Sigmoid colon (tissue), 7 donors: ENCODE measurements around the gene MAP4K5. TPM values are rescaled to one million over a fixed set of nuclear protein-coding genes. Genes with fewer than 3 reads are reported as not detected.

Source experiments
- DNase-seq: peaks from one replicate; pipeline ENCODE4 v3.0.0-alpha.2; 2019
- H3K27ac ChIP-seq, 4 donors: fragments of 200-600 bp; sonication (generic); one replicate each; pipeline ENCODE4 v1.5.1; 2016 to 2019; ENCODE audit warnings: mild to moderate bottlenecking in 1 of 4
- H3K27me3 ChIP-seq, 3 donors: fragments of 200-600 bp; sonication (generic); one replicate each; pipeline ENCODE4 v1.5.1; 2019; ENCODE audit warnings: mild to moderate bottlenecking in 1 of 3
- H3K36me3 ChIP-seq, 4 donors: fragments of 200-600 bp; sonication (generic); one replicate each; pipeline ENCODE4 v1.5.1; 2016 to 2019
- H3K4me1 ChIP-seq, 4 donors: fragments of 200-600 bp; sonication (generic); one replicate each; pipeline ENCODE4 v1.5.1; 2017 to 2019
- H3K4me3 ChIP-seq, 4 donors: fragments of 200-600 bp; sonication (generic); one replicate each; pipeline ENCODE4 v1.5.1; 2017 to 2019; ENCODE audit warnings: mild to moderate bottlenecking in 2 of 4, moderate library complexity in 1 of 4
- H3K9me3 ChIP-seq, 4 donors: fragments of 200-600 bp in 3 of 4; sonication (generic) in 3 of 4; one replicate each; pipeline versions ENCODE4 v1.5.1 to v1.6.1; 2013 to 2019
- EP300 ChIP-seq, 4 donors: sonication (generic); formaldehyde crosslinking; IDR thresholded peaks; one replicate each; pipeline ENCODE4 v1.6.1; 2017; ENCODE audit warnings: antibody characterized with exemption in 4 of 4
- POLR2A ChIP-seq, 2 donors: fragments of 450-650 bp; IDR thresholded peaks; one replicate each; pipeline ENCODE4 v1.6.1; 2016; ENCODE audit warnings: antibody characterized with exemption in 2 of 2, mild to moderate bottlenecking in 2 of 2, moderate library complexity in 2 of 2
- POLR2AphosphoS5 ChIP-seq, 4 donors: sonication (generic); formaldehyde crosslinking; IDR thresholded peaks; one replicate each; pipeline ENCODE4 v1.6.1; 2017; ENCODE audit warnings: antibody characterized with exemption in 4 of 4
- WGBS, 2 donors: extraction: QIAGEN DNeasy Blood & Tissue Kit; methylation state at CpG; one replicate each; pipeline ENCODE4 v1.1.7; 2013; 5-methylcytosine and 5-hydroxymethylcytosine counted together
- intact Hi-C: fragments of 100-400 bp; cut with DNase I; formaldehyde crosslinking; loops from one replicate; pipeline ENCODE4 v1.15.1; 2023
- polyA plus RNA-seq, 3 donors: library from polyadenylated mRNA; stranded (reverse); fragments of 200-250 nt; gene quantifications; one replicate each; pipeline ENCODE4 v1.2.3, GENCODE V29; 2013
- total RNA-seq, 4 donors: library from RNA; depleted of rRNA; stranded (reverse); fragments of >200 nt; gene quantifications; one replicate each; pipeline ENCODE4 v1.1.0, GENCODE V29; 2016
- TF ChIP-seq, protein P1 (sequence below), 4 experiments: fragments of 450-650 bp in 3 of 4; fragments of 200-600 bp in 1 of 4; IDR thresholded peaks; one replicate each; pipeline ENCODE4 v1.5.1; 2016 to 2019; ENCODE audit warnings: antibody characterized with exemption in 4 of 4, mild to moderate bottlenecking in 3 of 4, moderate library complexity in 2 of 4
- donor health status: healthy with polysubstance abuse.
- donor health status: Bipolar disorder and iron deficiency.
- donor health status: healthy.

The MAP4K5 gene
- total and polyA plus RNA-seq, 7 donors: 12.6 to 314 (median 144) TPM

DNA sequence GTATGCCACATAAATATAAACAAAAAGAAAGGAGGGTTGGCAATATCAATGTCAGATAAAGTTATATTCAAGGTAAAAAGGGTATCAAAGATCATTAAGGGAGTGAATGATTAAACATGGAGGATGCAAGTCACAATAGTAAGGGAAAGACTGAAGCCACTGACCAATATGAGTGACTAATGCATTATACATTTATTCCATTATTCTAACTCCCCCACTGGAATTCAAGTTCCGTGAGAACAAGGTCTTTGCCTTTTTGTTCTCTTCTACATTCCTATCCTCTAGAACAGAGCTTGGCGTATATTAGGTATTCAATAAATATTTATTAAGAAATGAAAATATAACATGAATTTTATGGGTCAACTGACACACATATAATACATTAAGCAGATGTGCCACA, 30.7 kb downstream of the MAP4K5 start:
- TF ChIP-seq POLR2A (IDR thresholded peaks at IDR 0.05) (no peak), EP300 (IDR thresholded peaks at IDR 0.05) (no peak), POLR2AphosphoS5 (IDR thresholded peaks at IDR 0.05) (no peak)
- TF ChIP-seq, protein P1, sequence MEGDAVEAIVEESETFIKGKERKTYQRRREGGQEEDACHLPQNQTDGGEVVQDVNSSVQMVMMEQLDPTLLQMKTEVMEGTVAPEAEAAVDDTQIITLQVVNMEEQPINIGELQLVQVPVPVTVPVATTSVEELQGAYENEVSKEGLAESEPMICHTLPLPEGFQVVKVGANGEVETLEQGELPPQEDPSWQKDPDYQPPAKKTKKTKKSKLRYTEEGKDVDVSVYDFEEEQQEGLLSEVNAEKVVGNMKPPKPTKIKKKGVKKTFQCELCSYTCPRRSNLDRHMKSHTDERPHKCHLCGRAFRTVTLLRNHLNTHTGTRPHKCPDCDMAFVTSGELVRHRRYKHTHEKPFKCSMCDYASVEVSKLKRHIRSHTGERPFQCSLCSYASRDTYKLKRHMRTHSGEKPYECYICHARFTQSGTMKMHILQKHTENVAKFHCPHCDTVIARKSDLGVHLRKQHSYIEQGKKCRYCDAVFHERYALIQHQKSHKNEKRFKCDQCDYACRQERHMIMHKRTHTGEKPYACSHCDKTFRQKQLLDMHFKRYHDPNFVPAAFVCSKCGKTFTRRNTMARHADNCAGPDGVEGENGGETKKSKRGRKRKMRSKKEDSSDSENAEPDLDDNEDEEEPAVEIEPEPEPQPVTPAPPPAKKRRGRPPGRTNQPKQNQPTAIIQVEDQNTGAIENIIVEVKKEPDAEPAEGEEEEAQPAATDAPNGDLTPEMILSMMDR (IDR thresholded peaks at IDR 0.05): no peak
- intact Hi-C loops: no loop called here
- no peaks in the 10 kb centered on the region for H3K9me3 ChIP-seq
- WGBS, 2 donors: 94 to 95% methylated on average over 2 of the region's 2 CpGs
- peaks cover 0 to 24% (median 17%) of the 10 kb centered on the region in 4 donors for H3K4me1 ChIP-seq
- H3K4me3 ChIP-seq: no peak overlapping the region
- H3K27me3 ChIP-seq: no peaks in the 10 kb centered on the region
- no peak for DNase-seq
- H3K27ac ChIP-seq: peak overlapping the region in 1 of 4 donors; percentile 2
- no peaks in the 10 kb centered on the region for H3K36me3 ChIP-seq

DNA sequence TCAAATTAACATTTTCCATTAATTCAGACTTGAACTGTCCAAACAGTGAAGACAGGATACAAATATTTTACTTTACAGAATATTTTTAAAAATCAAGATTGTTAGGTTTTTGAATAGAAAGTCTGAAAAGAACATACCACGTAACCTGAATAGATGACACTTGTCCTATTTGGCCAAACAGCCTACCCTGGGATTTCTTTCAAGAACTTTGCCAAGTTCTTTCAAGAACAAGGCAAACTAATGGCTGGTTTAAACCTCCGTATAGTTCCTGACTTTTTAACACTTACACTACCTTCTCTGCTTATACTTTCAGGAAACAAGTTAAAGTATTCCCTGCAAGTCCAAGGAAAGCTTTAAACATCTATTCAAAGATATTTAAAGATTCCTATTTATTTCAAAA, 35.0 kb downstream of the MAP4K5 start:
- TF ChIP-seq, protein P1 (IDR thresholded peaks at IDR 0.05): no peak
- TF ChIP-seq POLR2A (IDR thresholded peaks at IDR 0.05): no peak
- no peak for TF ChIP-seq EP300 (IDR thresholded peaks at IDR 0.05)
- no peak for TF ChIP-seq POLR2AphosphoS5 (IDR thresholded peaks at IDR 0.05)
- WGBS, 2 donors: 79 to 83% methylated on average over 2 of the region's 2 CpGs
- H3K36me3 ChIP-seq: no peaks in the 10 kb centered on the region
- H3K4me1 ChIP-seq: peaks cover 0 to 24% (median 17%) of the 10 kb centered on the region in 4 donors
- H3K4me3 ChIP-seq: no peak overlapping the region
- intact Hi-C loops: no loop called here
- H3K27ac ChIP-seq: no peak overlapping the region
- H3K27me3 ChIP-seq: no peaks in the 10 kb centered on the region
- H3K9me3 ChIP-seq: no peaks in the 10 kb centered on the region
- no peak for DNase-seq

DNA sequence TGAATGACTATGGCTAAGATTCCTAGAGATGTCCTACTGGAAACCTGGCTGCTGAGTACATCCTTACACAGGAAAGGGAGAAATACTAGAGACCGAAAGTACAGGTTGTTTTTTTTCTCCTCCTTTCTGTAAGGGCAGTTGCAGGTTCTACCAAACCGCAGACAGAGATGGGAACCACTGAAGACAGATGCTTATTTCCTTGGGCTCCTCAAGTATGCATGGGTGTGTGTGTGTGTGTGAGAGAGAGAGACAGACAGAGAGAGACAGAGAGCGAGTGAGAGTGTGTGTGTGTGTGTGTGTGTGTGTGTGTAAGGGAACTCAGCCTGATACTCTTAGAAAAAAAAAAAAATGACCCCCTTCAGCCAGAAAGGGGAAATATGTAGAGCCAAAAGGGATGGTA, 42.5 kb downstream of the MAP4K5 start:
- Histone ChIP-seq H3K36me3 (peaks cover 0 to 8% (median 0%) of the 10 kb centered on the region in 4 donors), H3K4me3 (no peak overlapping the region), H3K4me1 (peaks cover 0 to 3% (median 0%) of the 10 kb centered on the region in 4 donors), H3K27me3 (no peaks in the 10 kb centered on the region), H3K9me3 (no peaks in the 10 kb centered on the region), H3K27ac (no peak overlapping the region)
- 91 to 92% methylated on average over 3 of the region's 3 CpGs for WGBS, 2 donors
- TF ChIP-seq, protein P1 (IDR thresholded peaks at IDR 0.05): no peak
- TF ChIP-seq POLR2AphosphoS5 (IDR thresholded peaks at IDR 0.05) (no peak), POLR2A (IDR thresholded peaks at IDR 0.05) (no peak), EP300 (IDR thresholded peaks at IDR 0.05) (no peak)
- DNase-seq: no peak
- intact Hi-C loops: no loop called here

DNA sequence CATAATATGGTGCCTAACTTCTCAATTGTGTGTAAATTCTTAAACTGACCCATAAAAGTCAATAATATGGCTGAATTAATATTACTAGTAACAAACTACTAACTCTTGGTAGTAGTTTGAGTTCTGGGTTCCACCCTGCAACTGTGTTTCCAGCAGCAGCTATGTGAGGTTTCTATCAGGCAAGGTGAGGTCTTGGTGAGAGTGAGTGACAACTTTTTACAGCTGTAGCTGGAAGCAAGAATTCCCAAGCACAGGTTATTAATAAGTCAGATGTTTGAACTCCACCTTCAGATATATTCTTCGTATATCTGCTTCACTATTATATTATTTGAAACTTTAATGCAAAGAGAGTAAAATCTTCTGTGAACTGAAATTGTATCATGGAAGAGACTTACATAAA, 43.8 kb downstream of the MAP4K5 start:
- peaks cover 0 to 8% (median 0%) of the 10 kb centered on the region in 4 donors for H3K36me3 ChIP-seq
- TF ChIP-seq, protein P1 (IDR thresholded peaks at IDR 0.05): no peak
- TF ChIP-seq POLR2A (IDR thresholded peaks at IDR 0.05) (no peak), POLR2AphosphoS5 (IDR thresholded peaks at IDR 0.05) (no peak), EP300 (IDR thresholded peaks at IDR 0.05) (no peak)
- 90 to 98% methylated on average over 1 of the region's 1 CpG for WGBS, 2 donors
- no peaks in the 10 kb centered on the region for H3K27me3 ChIP-seq
- no peak overlapping the region for H3K27ac ChIP-seq
- intact Hi-C loops: no loop called here
- H3K4me1 ChIP-seq: peaks cover 0 to 3% (median 0%) of the 10 kb centered on the region in 4 donors
- no peak for DNase-seq
- no peaks in the 10 kb centered on the region for H3K9me3 ChIP-seq
- no peak overlapping the region for H3K4me3 ChIP-seq

DNA sequence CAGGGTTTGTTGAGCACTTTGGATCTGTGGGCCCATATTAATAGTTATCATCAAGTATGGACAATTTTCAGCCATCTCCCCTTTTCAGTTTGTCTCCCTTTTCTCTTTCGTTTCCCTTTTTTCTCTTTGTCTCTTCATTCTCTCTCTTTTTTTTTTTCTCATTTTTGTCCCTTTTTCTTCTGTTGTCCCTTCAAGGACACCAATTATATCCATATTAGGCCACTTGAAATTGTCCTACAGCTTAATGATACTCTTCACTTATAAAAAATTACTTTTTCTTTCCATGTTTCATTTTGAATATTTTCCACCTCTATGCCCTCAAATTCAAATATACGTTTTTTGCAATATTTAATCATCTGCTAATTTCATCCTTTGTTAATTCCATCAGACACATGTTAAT, 53.3 kb downstream of the MAP4K5 start:
- Histone ChIP-seq H3K36me3 (peaks cover 0 to 36% (median 6%) of the 10 kb centered on the region in 4 donors), H3K27ac (no peak overlapping the region), H3K9me3 (no peaks in the 10 kb centered on the region), H3K4me1 (no peaks in the 10 kb centered on the region), H3K4me3 (no peak overlapping the region), H3K27me3 (no peaks in the 10 kb centered on the region)
- WGBS, 2 donors: 96% methylated on average over 2 of the region's 2 CpGs
- intact Hi-C loops: no loop called here
- no peak for DNase-seq
- TF ChIP-seq, protein P1 (IDR thresholded peaks at IDR 0.05): no peak
- no peak for TF ChIP-seq POLR2AphosphoS5 (IDR thresholded peaks at IDR 0.05)
- no peak for TF ChIP-seq EP300 (IDR thresholded peaks at IDR 0.05)
- TF ChIP-seq POLR2A (IDR thresholded peaks at IDR 0.05): no peak
